Astrocyte (in vitro differentiated cells and primary cell): ENCODE measurements around the gene GSKIP.

ENCODE experiments used
- CTCF ChIP-seq: IDR thresholded peaks from 2 replicates; pipeline ENCODE4 v1.5.1; 2011; ENCODE audit warnings: low read depth, mild to moderate bottlenecking, inconsistent platforms, low read length, moderate library complexity; ENCODE audit not compliant: insufficient read depth
- EZH2 ChIP-seq: IDR thresholded peaks from 2 replicates; pipeline ENCODE4 v1.6.1; 2012; ENCODE audit warnings: mild to moderate bottlenecking, low read length, inconsistent platforms; ENCODE audit not compliant: insufficient read depth

- no peak for TF ChIP-seq CTCF
- no peak for TF ChIP-seq EZH2
Measured at GRCh38 chr14:96320605-96321004, 42.7 kb upstream of the GSKIP start.
